Measurements from ENCODE around the gene LRMDA. TPM values are rescaled to one million over a fixed set of nuclear protein-coding genes. Genes with fewer than 3 reads are reported as not detected.

LRMDA gene
- polyA plus RNA-seq, 3 donors, result 39.8 to 59.6 (median 56.4) TPM

DNA sequence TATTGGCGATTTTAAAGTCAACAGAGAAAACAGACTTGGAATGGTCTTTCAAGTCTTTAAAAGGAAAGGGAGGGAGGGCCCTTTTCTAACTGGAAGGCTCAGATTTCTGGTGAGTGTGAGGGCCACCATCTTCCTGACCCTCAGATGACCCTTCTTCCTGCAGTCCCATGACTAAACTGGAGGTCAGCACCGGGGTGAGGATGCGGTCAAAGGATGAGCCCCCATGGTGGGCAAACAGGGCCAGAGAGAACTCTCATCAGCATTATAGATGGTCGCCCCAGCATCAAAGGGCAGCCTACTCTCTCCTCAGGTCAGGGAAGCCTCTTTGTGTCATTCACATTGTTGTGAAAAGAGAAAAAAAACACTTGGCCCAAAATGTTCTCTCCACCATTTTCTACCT, 219.2 kb downstream of the LRMDA start:
- Mint-ChIP-seq H3K27me3 (ENCODE audit: low read depth in 3 of 3) (no peaks in the 10 kb centered on the region), H3K9me3 (peaks cover 0 to 1% (median 0%) of the 10 kb centered on the region in 7 donors), H3K4me3 (no peak overlapping the region), H3K4me1 (peaks cover 26% of the 10 kb centered on the region), H3K36me3 (peaks cover 10% of the 10 kb centered on the region in 2 donors), H3K27ac (peak overlapping the region in 1 of 7 donors; percentile 23)
- Histone ChIP-seq H3K4me3 (replicated peaks in 1 of 3; ENCODE audit: low read depth in 2 of 3, low read length in 3 of 3) (no peak overlapping the region), H3K79me2 (ENCODE audit: insufficient read depth, low read length) (peaks cover 41% of the 10 kb centered on the region), H3K27ac (ENCODE audit: low read depth in 1 of 2, low read length in 2 of 2) (no peak overlapping the region), H3K36me3 (replicated peaks in 1 of 2; ENCODE audit: control insufficient read depth in 1 of 2, insufficient read depth in 2 of 2, low read length in 2 of 2) (peaks cover 0 to 6% of the 10 kb centered on the region in 2 donors), H3K9ac (ENCODE audit: insufficient read depth, low read length, poor library complexity, severe bottlenecking) (no peak overlapping the region), H2AFZ (ENCODE audit: insufficient read depth, low read depth, low read length, poor library complexity, severe bottlenecking) (no peak overlapping the region), H3K27me3 (ENCODE audit: control insufficient read depth in 2 of 2, insufficient read depth in 2 of 2, low read length in 2 of 2) (no peaks in the 10 kb centered on the region), H3K4me1 (ENCODE audit: control insufficient read depth in 1 of 2, insufficient read depth in 2 of 2, low read length in 2 of 2) (peaks cover 12 to 24% of the 10 kb centered on the region in 2 donors), H3K4me2 (replicated peaks; ENCODE audit: extremely low read depth, low read length, poor library complexity, severe bottlenecking) (no peak overlapping the region), H4K20me1 (ENCODE audit: insufficient read depth, low read length) (peaks cover 16% of the 10 kb centered on the region), H3K9me3 (replicated peaks in 1 of 2; ENCODE audit: control insufficient read depth in 1 of 2, insufficient read depth in 1 of 2, low read length in 2 of 2) (no peaks in the 10 kb centered on the region)
- intact Hi-C loops (cut with micrococcal nuclease), result no loop called here
- 100% methylated on average over 3 of the region's 4 CpGs for WGBS (ENCODE audit: insufficient coverage)
- DNase-seq, result no peak
- TF ChIP-seq, protein P1, sequence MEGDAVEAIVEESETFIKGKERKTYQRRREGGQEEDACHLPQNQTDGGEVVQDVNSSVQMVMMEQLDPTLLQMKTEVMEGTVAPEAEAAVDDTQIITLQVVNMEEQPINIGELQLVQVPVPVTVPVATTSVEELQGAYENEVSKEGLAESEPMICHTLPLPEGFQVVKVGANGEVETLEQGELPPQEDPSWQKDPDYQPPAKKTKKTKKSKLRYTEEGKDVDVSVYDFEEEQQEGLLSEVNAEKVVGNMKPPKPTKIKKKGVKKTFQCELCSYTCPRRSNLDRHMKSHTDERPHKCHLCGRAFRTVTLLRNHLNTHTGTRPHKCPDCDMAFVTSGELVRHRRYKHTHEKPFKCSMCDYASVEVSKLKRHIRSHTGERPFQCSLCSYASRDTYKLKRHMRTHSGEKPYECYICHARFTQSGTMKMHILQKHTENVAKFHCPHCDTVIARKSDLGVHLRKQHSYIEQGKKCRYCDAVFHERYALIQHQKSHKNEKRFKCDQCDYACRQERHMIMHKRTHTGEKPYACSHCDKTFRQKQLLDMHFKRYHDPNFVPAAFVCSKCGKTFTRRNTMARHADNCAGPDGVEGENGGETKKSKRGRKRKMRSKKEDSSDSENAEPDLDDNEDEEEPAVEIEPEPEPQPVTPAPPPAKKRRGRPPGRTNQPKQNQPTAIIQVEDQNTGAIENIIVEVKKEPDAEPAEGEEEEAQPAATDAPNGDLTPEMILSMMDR (IDR thresholded peaks at IDR 0.05), result no peak

DNA sequence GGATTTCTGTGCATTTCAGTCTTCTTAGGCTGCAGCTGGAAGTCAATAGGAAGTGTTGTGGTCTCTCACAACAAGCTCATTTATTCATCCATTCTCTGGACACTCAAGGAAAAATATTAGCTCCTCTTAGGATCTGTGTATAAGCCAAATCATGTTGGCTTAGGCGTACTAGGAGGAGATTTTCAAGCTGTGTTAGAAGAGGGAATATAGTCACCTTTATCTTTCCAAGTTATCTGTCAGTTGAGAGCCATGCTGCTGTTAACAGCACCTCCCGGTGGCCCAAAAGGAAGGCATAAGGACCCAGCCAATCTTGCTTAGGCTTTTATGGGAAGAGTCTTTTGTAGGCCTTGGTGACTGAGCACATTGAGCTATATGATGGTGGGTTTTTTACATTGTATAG, 220.0 kb downstream of the LRMDA start:
- H3K79me2 ChIP-seq (ENCODE audit: insufficient read depth, low read length), result peaks cover 41% of the 10 kb centered on the region
- 100% methylated on average over 1 of the region's 2 CpGs for whole genome bisulfite sequencing (ENCODE audit: insufficient coverage)
- no peak overlapping the region for H3K4me2 ChIP-seq (replicated peaks; ENCODE audit: extremely low read depth, low read length, poor library complexity, severe bottlenecking)
- no peak overlapping the region for H3K4me3 ChIP-seq (replicated peaks in 1 of 3; ENCODE audit: low read depth in 2 of 3, low read length in 3 of 3)
- H3K27me3 ChIP-seq (ENCODE audit: control insufficient read depth in 2 of 2, insufficient read depth in 2 of 2, low read length in 2 of 2), result no peaks in the 10 kb centered on the region
- H3K9me3 Mint-ChIP-seq, result peaks cover 0 to 1% (median 0%) of the 10 kb centered on the region in 7 donors
- no peak overlapping the region for H3K27ac Mint-ChIP-seq
- H3K4me1 Mint-ChIP-seq, result peaks cover 26% of the 10 kb centered on the region
- H3K4me3 Mint-ChIP-seq, result no peak overlapping the region
- intact Hi-C loops (cut with micrococcal nuclease), result no loop called here
- TF ChIP-seq, protein P1 (IDR thresholded peaks at IDR 0.05), result no peak
- no peaks in the 10 kb centered on the region for H3K27me3 Mint-ChIP-seq (ENCODE audit: low read depth in 3 of 3)
- no peak overlapping the region for H3K27ac ChIP-seq (ENCODE audit: low read depth in 1 of 2, low read length in 2 of 2)
- peaks cover 12 to 24% of the 10 kb centered on the region in 2 donors for H3K4me1 ChIP-seq (ENCODE audit: control insufficient read depth in 1 of 2, insufficient read depth in 2 of 2, low read length in 2 of 2)
- H3K36me3 Mint-ChIP-seq, result peaks cover 3 to 6% of the 10 kb centered on the region in 2 donors
- no peak overlapping the region for H2AFZ ChIP-seq (ENCODE audit: insufficient read depth, low read depth, low read length, poor library complexity, severe bottlenecking)
- peaks cover 21% of the 10 kb centered on the region for H4K20me1 ChIP-seq (ENCODE audit: insufficient read depth, low read length)
- DNase-seq, result no peak
- no peaks in the 10 kb centered on the region for H3K9me3 ChIP-seq (replicated peaks in 1 of 2; ENCODE audit: control insufficient read depth in 1 of 2, insufficient read depth in 1 of 2, low read length in 2 of 2)
- peaks cover 0 to 2% of the 10 kb centered on the region in 2 donors for H3K36me3 ChIP-seq (replicated peaks in 1 of 2; ENCODE audit: control insufficient read depth in 1 of 2, insufficient read depth in 2 of 2, low read length in 2 of 2)
- no peak overlapping the region for H3K9ac ChIP-seq (ENCODE audit: insufficient read depth, low read length, poor library complexity, severe bottlenecking)

Measured in CD14-positive monocyte (primary cell).